Thoracic aorta (tissue), 2 donors: ENCODE results near the gene TUBA1C. TPM values are rescaled to one million over a fixed set of nuclear protein-coding genes. Genes with fewer than 3 reads are reported as not detected.
A peak's percentile ranks its signal among the peaks of the same experiment; 100 is the strongest.
"Not testable (repeated sequence)": the region's sequence is repeated elsewhere in the genome, so short reads cannot be mapped to it uniquely, and the experiment has no call there.

ENCODE experiments used
- ATAC-seq: fragments of 150-250 bp; one replicate; pipeline ENCODE4 v1.8.0; 2017; ENCODE audit warnings: low read depth; ENCODE audit not compliant: insufficient number of reproducible peaks, low FRiP score
- DNase-seq: peaks from one replicate; pipeline ENCODE4 v3.0.0-alpha.2; 2020; ENCODE audit warnings: low spot score
- H3K27ac ChIP-seq, 2 donors: fragments of 200-600 bp; sonication (generic); 1 replicate in 1 of 2; 2 replicates in 1 of 2; pipeline ENCODE4 v1.5.1; 2016; ENCODE audit warnings: mild to moderate bottlenecking in 2 of 2, moderate library complexity in 2 of 2
- H3K27me3 ChIP-seq: fragments of 200-600 bp; sonication (generic); replicated peaks from 2 replicates; pipeline ENCODE4 v1.6.0; 2016; ENCODE audit warnings: mild to moderate bottlenecking; ENCODE audit not compliant: insufficient read depth
- H3K36me3 ChIP-seq: fragments of 200-600 bp; sonication (generic); one replicate; pipeline ENCODE4 v1.5.1; 2016
- H3K4me1 ChIP-seq, 2 donors: fragments of 200-600 bp; sonication (generic); 1 replicate in 1 of 2; 2 replicates in 1 of 2; pipeline versions ENCODE4 v1.5.1 to v1.6.0; 2016; ENCODE audit warnings: low read depth in 2 of 2, mild to moderate bottlenecking in 1 of 2; ENCODE audit not compliant: control insufficient read depth in 1 of 2
- H3K4me3 ChIP-seq: fragments of 200-600 bp; sonication (generic); 2 replicates; pipeline ENCODE4 v1.5.1; 2016; ENCODE audit warnings: mild to moderate bottlenecking
- H3K9me3 ChIP-seq: fragments of 200-600 bp; sonication (generic); 2 replicates; pipeline ENCODE4 v1.5.1; 2016
- total RNA-seq, 2 donors: library from RNA; depleted of rRNA; stranded (reverse); fragments of >200 nt; gene quantifications; one replicate each; pipeline versions ENCODE4 v1.1.0 to v1.2.3, GENCODE V29; 2016
- TF ChIP-seq, protein P1 (sequence below): fragments of 200-600 bp; sonication (generic); IDR thresholded peaks from one replicate; pipeline ENCODE4 v1.5.1; 2019; ENCODE audit warnings: antibody characterized with exemption

Gene TUBA1C
- total RNA-seq, 2 donors from 2014 or later: 239 to 277 TPM

DNA sequence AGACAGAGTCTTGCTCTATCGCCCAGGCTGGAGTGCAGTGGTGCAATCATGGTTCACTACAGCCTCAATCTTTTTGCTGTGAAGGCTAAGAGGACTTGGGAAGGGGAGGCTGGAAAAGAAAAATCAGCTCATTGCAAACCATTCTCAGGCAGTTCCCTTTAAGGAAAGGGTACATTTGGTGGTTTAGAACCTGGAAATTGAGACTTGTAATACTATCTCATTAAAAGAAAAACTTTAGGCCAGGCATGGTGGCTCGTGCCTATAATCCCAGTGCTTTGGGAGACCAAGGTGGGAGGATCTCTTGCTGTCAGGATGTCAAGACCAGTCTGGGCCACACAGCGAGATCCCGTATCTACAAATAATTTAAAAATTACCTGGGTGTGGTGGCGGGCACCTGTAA is 21.3 kb upstream of the TUBA1C start:
- Histone ChIP-seq H3K4me3 (no peak overlapping the region), H3K27me3 (no peaks in the 10 kb centered on the region), H3K4me1 (peaks cover 10 to 21% of the 10 kb centered on the region in 2 donors), H3K9me3 (no peaks in the 10 kb centered on the region), H3K36me3 (no peaks in the 10 kb centered on the region), H3K27ac (peak overlapping the region; percentile 69 to 78)
- TF ChIP-seq, protein P1, sequence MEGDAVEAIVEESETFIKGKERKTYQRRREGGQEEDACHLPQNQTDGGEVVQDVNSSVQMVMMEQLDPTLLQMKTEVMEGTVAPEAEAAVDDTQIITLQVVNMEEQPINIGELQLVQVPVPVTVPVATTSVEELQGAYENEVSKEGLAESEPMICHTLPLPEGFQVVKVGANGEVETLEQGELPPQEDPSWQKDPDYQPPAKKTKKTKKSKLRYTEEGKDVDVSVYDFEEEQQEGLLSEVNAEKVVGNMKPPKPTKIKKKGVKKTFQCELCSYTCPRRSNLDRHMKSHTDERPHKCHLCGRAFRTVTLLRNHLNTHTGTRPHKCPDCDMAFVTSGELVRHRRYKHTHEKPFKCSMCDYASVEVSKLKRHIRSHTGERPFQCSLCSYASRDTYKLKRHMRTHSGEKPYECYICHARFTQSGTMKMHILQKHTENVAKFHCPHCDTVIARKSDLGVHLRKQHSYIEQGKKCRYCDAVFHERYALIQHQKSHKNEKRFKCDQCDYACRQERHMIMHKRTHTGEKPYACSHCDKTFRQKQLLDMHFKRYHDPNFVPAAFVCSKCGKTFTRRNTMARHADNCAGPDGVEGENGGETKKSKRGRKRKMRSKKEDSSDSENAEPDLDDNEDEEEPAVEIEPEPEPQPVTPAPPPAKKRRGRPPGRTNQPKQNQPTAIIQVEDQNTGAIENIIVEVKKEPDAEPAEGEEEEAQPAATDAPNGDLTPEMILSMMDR: no peak
- DNase-seq (no peak), ATAC-seq (no peak)

DNA sequence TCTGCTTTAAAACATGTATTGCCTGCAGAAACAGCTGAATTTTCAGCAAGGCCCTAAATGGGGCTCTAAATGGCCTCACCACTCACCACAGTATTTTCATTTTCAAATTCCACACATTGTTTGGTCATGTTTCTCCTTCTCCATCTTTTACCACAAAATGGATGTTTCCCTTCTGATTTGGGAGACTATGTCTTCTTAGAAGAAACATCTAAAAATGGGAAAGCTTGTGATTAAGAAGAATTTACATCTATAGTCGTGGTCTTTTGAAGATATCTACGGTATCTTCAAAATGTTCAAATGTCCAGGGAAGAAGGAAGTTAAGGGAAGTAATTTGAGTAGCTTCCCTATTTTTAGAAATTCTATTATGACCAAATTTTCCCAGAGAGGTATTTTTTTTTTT is 20.7 kb upstream of the TUBA1C start:
- ATAC-seq (no peak), DNase-seq (no peak)
- Histone ChIP-seq H3K4me1 (peaks cover 10 to 21% of the 10 kb centered on the region in 2 donors), H3K4me3 (peak overlapping the region; percentile 3), H3K36me3 (no peaks in the 10 kb centered on the region), H3K27me3 (no peaks in the 10 kb centered on the region), H3K9me3 (no peaks in the 10 kb centered on the region), H3K27ac (peak overlapping the region; percentile 69 to 78)
- TF ChIP-seq, protein P1: no peak

DNA sequence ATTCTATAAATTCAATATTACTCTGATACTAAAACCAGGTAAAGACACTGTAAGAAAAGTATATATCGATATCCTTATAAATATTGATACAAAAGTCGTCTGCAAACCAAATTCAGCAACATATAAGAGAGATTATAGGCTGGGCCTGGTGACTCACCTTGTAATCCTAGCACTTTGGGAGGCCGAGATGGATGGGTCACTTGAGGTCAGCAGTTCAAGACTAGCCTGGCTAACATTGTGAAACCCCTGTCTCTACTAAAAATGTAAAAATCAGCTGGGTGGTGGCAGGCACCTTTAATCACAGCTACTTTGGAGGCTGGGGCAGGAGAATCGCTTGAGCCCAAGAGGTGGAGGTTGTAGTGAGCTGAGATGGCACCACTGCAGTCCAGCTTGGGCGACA is 13.5 kb upstream of the TUBA1C start:
- DNase-seq (no peak), ATAC-seq (no peak)
- no peaks in the 10 kb centered on the region for H3K9me3 ChIP-seq
- no peak overlapping the region for H3K27ac ChIP-seq
- H3K27me3 ChIP-seq: no peaks in the 10 kb centered on the region
- H3K4me3 ChIP-seq: no peak overlapping the region
- no peaks in the 10 kb centered on the region for H3K4me1 ChIP-seq
- H3K36me3 ChIP-seq: no peaks in the 10 kb centered on the region
- TF ChIP-seq, protein P1: no peak

DNA sequence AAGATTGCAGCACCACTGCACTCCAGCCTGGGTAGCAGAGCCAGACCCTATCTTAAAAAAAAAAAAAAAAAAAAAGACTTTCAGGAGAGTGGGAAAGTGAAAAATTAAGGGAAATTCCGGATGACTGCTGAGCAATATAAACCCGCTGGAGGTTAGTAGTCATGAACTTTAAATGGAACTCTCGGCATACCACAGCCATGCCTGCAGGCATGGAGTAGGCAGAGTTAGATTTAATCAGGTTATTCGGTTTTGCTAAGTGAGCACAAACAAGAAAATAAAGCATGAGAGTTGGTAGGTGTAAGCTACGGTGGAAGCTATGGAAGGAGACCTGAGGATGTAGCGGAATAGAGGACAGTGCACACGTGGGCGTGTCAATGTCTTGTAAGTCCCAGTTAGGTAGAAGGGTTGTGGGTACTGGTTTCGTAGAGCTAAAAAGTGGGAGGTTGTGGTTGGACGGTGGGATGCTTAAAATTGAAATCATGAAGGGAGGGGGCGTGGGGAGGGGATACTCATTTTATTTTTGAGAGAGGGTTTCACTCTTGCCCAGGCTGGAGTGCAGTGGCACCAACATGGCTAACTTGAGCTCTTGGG is 11.8 kb upstream of the TUBA1C start:
- DNase-seq: no peak
- H3K27me3 ChIP-seq: no peaks in the 10 kb centered on the region
- no peaks in the 10 kb centered on the region for H3K36me3 ChIP-seq
- ATAC-seq: no peak
- H3K4me1 ChIP-seq: no peaks in the 10 kb centered on the region
- TF ChIP-seq, protein P1: no peak
- no peak overlapping the region for H3K4me3 ChIP-seq
- H3K9me3 ChIP-seq: no peaks in the 10 kb centered on the region
- H3K27ac ChIP-seq: no peak overlapping the region

DNA sequence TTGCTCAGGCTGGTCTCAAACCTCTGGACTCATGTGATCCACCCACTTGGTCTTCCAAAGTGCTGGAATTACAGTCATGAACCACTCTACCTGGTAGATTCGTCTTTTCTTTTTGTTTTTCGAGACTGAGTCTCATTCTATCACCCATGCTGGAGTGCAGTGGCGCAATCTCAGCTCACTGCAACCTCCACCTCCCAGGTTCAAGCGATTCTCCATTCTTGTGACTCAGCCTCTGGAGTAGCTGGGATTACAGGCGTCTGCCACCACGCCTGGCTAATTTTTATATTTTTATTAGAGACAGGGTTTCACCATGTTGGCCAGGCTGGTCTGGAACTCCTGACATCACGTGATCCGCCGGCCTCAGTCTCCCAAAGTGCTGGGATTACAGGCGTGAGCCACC is 9.4 kb upstream of the TUBA1C start:
- not testable (repeated sequence) for ATAC-seq, H3K9me3 ChIP-seq, H3K4me3 ChIP-seq, H3K36me3 ChIP-seq, H3K27me3 ChIP-seq, DNase-seq, H3K27ac ChIP-seq
- peaks cover 10 to 15% of the 10 kb centered on the region in 2 donors for H3K4me1 ChIP-seq
